ENCODE measurements around the gene TPR.

DNA sequence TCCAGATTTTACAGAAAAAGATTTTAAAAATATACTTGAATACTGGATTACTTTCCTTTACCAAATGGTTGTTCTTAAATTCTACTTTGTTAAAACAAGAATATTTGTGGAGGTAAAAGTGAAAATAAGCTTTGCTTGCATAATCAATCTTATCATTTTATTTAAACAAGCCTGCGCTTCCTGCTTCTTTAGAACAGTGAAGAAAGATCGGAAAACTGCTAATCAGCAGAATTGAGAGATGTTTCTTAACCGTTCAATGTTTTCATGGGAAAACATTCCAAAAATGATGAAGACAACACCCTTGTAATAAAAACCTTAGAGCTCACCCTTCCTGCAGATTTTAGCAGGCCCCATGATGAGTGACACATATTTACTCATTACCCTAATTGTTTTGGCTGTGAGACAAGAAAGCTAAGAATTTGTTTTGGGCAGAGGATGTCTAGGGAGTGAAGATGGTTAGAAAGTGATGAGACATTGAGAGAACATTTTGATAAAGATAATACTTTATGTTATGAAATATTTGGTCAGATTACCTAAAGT is 72.6 kb downstream of the TPR start:
- TF ChIP-seq POLR2A (IDR thresholded peaks at IDR 0.05) (no peak), EP300 (IDR thresholded peaks at IDR 0.05) (no peak)
- TF ChIP-seq, protein P1, sequence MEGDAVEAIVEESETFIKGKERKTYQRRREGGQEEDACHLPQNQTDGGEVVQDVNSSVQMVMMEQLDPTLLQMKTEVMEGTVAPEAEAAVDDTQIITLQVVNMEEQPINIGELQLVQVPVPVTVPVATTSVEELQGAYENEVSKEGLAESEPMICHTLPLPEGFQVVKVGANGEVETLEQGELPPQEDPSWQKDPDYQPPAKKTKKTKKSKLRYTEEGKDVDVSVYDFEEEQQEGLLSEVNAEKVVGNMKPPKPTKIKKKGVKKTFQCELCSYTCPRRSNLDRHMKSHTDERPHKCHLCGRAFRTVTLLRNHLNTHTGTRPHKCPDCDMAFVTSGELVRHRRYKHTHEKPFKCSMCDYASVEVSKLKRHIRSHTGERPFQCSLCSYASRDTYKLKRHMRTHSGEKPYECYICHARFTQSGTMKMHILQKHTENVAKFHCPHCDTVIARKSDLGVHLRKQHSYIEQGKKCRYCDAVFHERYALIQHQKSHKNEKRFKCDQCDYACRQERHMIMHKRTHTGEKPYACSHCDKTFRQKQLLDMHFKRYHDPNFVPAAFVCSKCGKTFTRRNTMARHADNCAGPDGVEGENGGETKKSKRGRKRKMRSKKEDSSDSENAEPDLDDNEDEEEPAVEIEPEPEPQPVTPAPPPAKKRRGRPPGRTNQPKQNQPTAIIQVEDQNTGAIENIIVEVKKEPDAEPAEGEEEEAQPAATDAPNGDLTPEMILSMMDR (IDR thresholded peaks at IDR 0.05), result no peak

Data from tibial nerve (tissue), 4 donors.